MCF 10A (cell line): Measurements from ENCODE around the gene KCTD7. TPM values are rescaled to one million over a fixed set of nuclear protein-coding genes. Genes with fewer than 3 reads are reported as not detected.
"Not testable (repeated sequence)": the region's sequence is repeated elsewhere in the genome, so short reads cannot be mapped to it uniquely, and the experiment has no call there.

Source experiments
- BruUV-seq: library from RNA; stranded (reverse); fragments of 400-500 nt; replicated peaks from 2 replicates; lab custom pipeline; 2021; lab: Mats Ljungman, UMichigan
- CTCF ChIA-PET: fragments of 300-600 bp; sonication (Branson Sonifier 250); formaldehyde crosslinking; extraction: SDS; loops from one replicate; lab custom pipeline; 2021; ENCODE audit warnings: antibody characterized with exemption, inconsistent platforms; lab: Yijun Ruan, JAX
- POLR2A ChIA-PET: fragments of 300-600, 350-650 bp; sonication (Branson Sonifier 250); formaldehyde crosslinking; extraction: SDS; loops from one replicate; lab custom pipeline; 2020; ENCODE audit warnings: antibody characterized with exemption, inconsistent platforms; lab: Yijun Ruan, JAX
- DNase-seq: peaks from one replicate; pipeline ENCODE4 v3.0.0-alpha.2; 2018; ENCODE audit not compliant: unreplicated experiment
- H3K27ac Mint-ChIP-seq: one replicate; pipeline ENCODE4 v1.8.0; 2022; ENCODE audit warnings: mild to moderate bottlenecking, low read depth, mixed read lengths; ENCODE audit not compliant: unreplicated experiment
- H3K27me3 Mint-ChIP-seq: one replicate; pipeline ENCODE4 v1.8.0; 2022; ENCODE audit warnings: mixed read lengths; ENCODE audit not compliant: insufficient read depth, unreplicated experiment
- H3K36me3 Mint-ChIP-seq: one replicate; pipeline ENCODE4 v1.8.0; 2022; ENCODE audit warnings: mild to moderate bottlenecking, moderate library complexity, mixed read lengths; ENCODE audit not compliant: insufficient read depth, unreplicated experiment
- H3K4me1 Mint-ChIP-seq: one replicate; pipeline ENCODE4 v1.8.0; 2022; ENCODE audit warnings: mixed read lengths; ENCODE audit not compliant: insufficient read depth, unreplicated experiment
- H3K4me3 Mint-ChIP-seq: one replicate; pipeline ENCODE4 v1.8.0; 2022; ENCODE audit warnings: mild to moderate bottlenecking, moderate library complexity, mixed read lengths; ENCODE audit not compliant: unreplicated experiment
- H3K9me3 Mint-ChIP-seq: one replicate; pipeline ENCODE4 v1.8.0; 2022; ENCODE audit warnings: mixed read lengths; ENCODE audit not compliant: unreplicated experiment
- CTCF ChIP-seq: fragments of 200-600 bp; IDR thresholded peaks from one replicate; pipeline ENCODE4 v1.8.0; 2022; ENCODE audit warnings: antibody characterized with exemption, mild to moderate bottlenecking; ENCODE audit not compliant: unreplicated experiment
- intact Hi-C: fragments of 100-400 bp; cut with micrococcal nuclease; formaldehyde crosslinking; loops from 2 replicates; pipeline ENCODE4 v1.14.1; 2022
- total RNA-seq: library from RNA; stranded (reverse); gene quantifications from 2 replicates; pipeline ENCODE4 v1.2.3, GENCODE V29; 2022

KCTD7 gene
- total RNA-seq, 1 experiment from 2014 or later = 3.7 TPM

GRCh38 chr7:66591799-66592596 lies 36.7 kb upstream of the KCTD7 start:
- no peak for TF ChIP-seq CTCF
- Mint-ChIP-seq H3K9me3 (no peaks in the 10 kb centered on the region), H3K4me1 (peaks cover 27% of the 10 kb centered on the region), H3K4me3 (peak overlapping the region; percentile 94), H3K36me3 (peaks cover 34% of the 10 kb centered on the region), H3K27me3 (no peaks in the 10 kb centered on the region), H3K27ac (peak overlapping the region; percentile 98)
- DNase-seq = peak; percentile 94
- CTCF ChIA-PET = interaction anchor here (0.7 kb wide), 1 partner anchor 19 kb away, joined by 4 read pairs; no protein-coding TSS in a partner anchor
- POLR2A ChIA-PET = interaction anchor here (0.6 to 4.1 kb wide), 14 partner anchors 10 to 345 kb away, joined by 3 to 28 read pairs (median 4); partner anchors contain the start of gene KCTD7
- intact Hi-C loops = loop anchor here (1.0 to 2.0 kb wide), 2 partner anchors 37 to 62 kb away; partner anchors contain the start of gene KCTD7
- no TSS peak for BruUV-seq

GRCh38 chr7:66592597-66593146 lies 36.0 kb upstream of the KCTD7 start:
- CTCF ChIA-PET = interaction anchor here (0.7 kb wide), 1 partner anchor 20 kb away, joined by 4 read pairs; no protein-coding TSS in a partner anchor
- not testable (repeated sequence) for H3K9me3 Mint-ChIP-seq, DNase-seq, H3K27me3 Mint-ChIP-seq
- intact Hi-C loops = loop anchor here (1.0 to 2.0 kb wide), 2 partner anchors 36 to 62 kb away; partner anchors contain the start of gene KCTD7
- Mint-ChIP-seq H3K4me1 (peaks cover 27% of the 10 kb centered on the region), H3K36me3 (peaks cover 27% of the 10 kb centered on the region), H3K4me3 (peak overlapping the region; percentile 94), H3K27ac (peak overlapping the region; percentile 98)
- POLR2A ChIA-PET = interaction anchor here (0.6 to 4.1 kb wide), 7 partner anchors 16 to 344 kb away, joined by 3 to 28 read pairs (median 5); partner anchors contain the start of gene KCTD7
- BruUV-seq = TSS peak; percentile 66

GRCh38 chr7:66594082-66594481 lies 34.6 kb upstream of the KCTD7 start:
- H3K9me3 Mint-ChIP-seq, BruUV-seq, H3K4me3 Mint-ChIP-seq, intact Hi-C loops, CTCF ChIA-PET, H3K27ac Mint-ChIP-seq, DNase-seq, H3K27me3 Mint-ChIP-seq: not testable (repeated sequence)
- peaks cover 15% of the 10 kb centered on the region for H3K36me3 Mint-ChIP-seq
- POLR2A ChIA-PET = interaction anchor here (1.4 kb wide), 1 partner anchor 33 kb away, joined by 7 read pairs; no protein-coding TSS in a partner anchor
- peaks cover 19% of the 10 kb centered on the region for H3K4me1 Mint-ChIP-seq

- intact Hi-C loops = no loop called here
- H3K27ac Mint-ChIP-seq = no peak overlapping the region
- H3K4me1 Mint-ChIP-seq = peaks cover 10% of the 10 kb centered on the region
- peaks cover 8% of the 10 kb centered on the region for H3K36me3 Mint-ChIP-seq
- ChIA-PET POLR2A (no interaction called here), CTCF (no interaction called here)
- H3K9me3 Mint-ChIP-seq = no peaks in the 10 kb centered on the region
- no peaks in the 10 kb centered on the region for H3K27me3 Mint-ChIP-seq
- no peak overlapping the region for H3K4me3 Mint-ChIP-seq
- TF ChIP-seq CTCF = no peak
- DNase-seq = no peak
- BruUV-seq = no TSS peak
These were observed 31.2 kb upstream of the KCTD7 start for GRCh38 chr7:66597461-66597860.
